ENCODE data around the gene MB.

Gene MB

DNA sequence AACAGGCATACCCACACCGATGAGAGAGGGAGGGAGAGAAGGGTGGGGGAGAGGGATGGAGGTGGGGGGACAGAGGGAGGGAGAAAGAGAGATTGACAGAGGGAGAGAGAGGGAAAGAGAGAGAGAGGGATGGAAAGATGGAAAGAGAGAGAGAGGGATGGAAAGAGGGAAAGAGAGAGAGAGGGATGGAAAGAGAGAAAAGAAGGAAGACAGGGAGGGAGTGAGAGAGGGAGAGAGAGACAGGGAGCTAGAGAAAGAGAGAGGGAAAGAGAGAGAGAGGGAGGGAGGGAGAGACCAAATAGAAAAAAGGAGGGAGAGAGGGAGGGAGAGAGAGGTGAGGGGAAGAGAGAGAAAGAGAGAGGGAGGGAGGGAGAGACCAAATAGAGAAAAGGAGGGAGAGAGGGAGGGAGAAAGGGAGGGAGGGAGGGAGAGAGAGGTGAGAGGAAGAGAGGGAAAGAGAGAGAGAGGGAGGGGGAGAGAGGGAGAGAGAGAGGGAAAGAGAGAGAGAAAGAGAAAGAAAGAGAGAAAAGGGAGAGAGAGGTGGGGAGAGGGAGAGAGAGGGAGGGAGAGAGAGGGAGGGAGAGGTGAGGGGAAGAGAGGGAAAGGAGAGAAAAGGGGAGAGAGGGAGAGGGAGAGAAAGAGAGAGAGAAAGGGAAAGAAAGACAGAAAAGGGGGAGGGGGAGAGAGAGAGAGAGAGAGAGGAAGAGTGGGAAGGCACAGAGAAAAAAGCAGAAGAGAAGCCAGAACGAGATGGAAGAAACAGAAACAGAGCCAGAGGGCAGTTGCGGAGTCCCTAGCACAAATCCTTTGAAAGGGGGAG, 23.8 kb downstream of the MB start:
- no peak for DNase-seq

GRCh38 chr22:35592418-35592967, 24.6 kb downstream of the MB start:
- DNase-seq = no peak

DNA sequence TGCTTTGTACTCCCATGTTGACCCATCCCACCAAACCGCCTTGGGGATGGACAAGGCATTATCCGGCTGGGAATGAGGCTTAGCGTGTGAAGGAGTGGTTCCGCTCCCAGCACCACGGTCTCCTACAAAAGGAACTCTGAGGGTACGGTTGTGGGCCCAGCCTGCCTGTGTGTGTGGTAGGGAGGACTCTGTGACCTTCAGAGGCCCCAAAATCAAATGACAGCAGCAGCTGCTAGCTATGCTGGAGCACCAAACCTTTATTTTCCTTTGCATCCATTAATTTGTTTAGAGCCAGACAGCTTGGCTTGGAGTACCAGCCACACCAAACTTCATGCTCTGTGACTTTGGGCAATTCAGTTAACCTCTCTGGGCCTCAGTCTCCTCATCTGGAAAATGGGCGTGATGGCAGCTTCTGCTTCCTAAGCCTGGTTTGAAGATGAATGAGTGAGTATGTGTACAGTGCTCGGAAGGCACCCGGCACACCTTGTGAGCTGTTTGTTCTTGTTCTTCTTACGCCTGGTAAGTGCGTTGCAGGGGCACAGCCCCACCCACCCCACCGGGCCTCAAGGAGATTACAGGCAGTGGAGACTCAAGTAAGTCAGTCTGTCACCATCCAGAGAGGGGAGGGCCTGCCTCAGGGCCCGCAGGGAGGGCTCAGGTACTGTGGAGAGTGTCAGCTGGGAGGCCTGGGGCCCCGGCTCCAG, 25.3 kb downstream of the MB start:
- no peak for DNase-seq

- no peak for DNase-seq
Measured at GRCh38 chr22:35590634-35591295, 26.4 kb downstream of the MB start.

- no peak for DNase-seq
Measured at GRCh38 chr22:35589756-35590093, 27.4 kb downstream of the MB start.

DNA sequence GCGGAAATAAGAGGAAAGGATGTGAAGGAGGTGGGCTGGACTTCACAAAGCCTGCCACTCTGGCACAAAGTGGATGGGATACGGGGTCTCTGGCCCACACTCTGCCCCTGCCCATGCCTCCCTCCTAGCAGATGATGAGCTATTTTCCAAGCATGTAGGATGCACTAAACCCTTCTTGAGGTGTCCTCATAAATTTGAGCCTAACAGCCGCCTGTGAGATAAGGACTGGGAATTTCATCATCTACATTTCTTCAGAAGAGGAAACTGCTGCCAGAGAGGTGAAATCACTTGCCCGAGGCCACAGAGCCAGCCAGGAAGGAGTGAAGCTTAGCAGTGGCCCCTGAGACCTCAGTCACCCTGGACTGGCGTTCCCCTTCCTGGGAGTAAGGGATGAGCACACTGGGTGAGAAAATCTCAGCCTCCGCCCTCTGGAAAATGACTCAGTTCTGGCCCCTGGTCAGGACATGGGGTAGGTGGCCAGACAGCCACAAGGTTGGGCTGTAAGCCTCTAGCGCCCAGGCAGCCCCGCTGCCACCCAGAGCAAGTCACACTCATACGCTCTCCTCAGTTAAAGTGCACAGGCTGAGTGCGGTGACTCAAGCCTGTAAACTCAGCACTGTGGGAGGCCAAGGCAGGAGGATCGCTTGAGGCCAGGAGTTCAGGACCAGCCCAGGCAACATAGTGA, 27.9 kb downstream of the MB start:
- DNase-seq = no peak

DNA sequence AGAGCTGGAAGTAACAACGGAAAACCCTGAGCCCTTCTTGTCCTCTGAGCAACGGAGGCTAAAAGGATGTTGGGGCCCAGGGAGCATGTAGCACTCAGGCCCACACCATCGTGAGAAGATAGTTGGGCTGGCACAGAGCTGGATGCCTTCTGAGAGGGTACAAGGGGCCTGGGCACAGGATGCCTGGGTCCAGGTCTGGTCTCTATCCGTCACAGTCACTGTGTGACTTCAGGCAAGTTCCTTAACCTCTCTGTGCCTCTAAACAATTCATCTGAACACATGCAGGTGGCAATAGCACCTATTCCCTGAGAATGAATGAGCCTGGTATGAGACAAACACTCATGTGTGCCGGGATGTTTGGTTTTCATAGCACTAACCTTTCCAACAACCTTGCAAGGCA, 29.2 kb downstream of the MB start:
- DNase-seq = no peak

DNA sequence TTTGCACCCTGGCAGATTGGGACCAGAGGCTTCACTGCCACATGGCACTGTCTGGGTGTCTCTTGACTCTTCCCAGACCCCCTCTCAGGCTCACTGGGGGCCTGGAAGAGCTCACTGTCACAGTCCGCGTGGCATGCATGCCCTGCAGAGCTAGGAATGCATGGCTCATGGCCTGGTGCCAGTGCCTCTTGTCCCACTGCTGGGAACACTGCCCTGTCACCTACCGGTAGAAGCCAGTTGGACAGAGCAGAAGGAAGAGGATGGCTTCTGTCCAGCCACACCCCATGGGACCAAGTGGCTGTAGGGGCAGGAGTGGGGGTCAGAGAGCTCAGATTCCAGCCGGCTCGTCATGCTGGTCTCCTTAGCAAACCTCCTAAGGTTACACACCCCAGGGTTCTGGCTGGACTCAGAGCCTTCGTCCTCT, 29.7 kb downstream of the MB start:
- no peak for DNase-seq

- DNase-seq = no peak
Measured at GRCh38 chr22:35586771-35587170, 30.4 kb downstream of the MB start.

DNA sequence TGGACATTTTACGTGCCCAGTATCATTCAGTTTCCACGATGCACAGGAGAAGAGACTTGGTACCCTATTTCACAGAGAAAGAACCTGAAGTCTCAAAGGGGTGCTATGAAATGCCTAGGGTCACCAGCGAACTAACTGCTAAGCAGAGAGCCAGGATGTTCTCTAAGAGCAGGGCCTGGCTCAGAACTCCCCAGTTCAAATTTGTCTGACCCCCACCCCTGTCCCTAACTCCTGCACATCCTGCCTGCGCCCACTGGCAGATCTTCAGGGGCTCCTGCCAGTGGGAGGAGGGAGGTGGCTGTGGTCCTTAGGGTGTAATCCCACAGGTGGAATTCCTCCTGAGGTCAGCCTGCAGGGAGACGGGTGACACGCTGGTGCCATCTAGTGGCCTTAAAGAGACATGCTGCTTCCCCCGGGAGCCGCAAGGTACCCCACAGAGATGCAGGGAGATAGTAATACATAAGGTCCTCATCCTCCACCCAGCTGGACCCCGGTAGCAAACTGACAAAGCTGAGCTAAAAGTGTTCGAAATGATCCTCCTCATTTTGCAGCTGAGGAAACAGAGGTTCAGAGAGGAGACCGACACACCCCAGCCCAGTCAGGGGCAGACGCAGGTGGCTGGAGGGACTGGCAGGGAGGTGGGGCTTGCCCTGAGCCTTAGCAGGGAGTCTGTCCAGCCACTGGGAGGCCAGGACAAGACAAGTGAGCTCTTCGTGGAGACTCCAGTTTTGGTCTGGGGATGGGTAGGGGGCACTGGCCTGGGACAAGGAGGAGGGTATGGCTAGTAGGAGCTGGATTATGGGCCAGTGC, 34.1 kb downstream of the MB start:
- peak; percentile 63 for DNase-seq

DNA sequence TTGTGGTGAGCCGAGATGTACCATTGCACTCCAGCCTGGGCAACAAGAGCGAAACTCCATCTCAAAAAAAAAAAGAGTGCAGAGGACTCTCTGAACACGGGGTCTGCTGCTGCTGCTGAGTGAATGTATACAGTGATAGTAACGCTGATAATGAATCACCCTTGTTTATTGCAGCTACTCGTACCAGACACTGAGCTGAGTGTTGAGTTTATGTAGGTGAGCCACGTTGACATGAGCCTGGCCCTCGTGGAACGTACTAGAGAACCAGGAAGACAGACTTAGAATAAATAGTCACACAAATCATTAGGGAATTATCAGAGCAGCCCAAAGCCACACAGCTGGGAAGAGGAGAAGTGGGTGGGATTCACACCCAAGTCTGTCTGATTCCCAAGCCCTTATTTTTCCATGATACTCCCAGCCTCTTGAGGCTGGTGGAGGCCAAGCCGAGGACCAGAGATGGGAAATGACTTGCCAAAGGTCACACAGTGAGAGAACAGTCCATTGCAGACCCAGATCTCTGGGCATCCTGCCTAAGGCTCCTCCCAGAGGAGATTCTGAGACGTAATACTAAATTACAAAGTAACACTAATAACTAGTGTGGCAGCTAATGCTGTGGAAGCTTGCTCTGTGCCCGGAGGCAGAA, 34.8 kb downstream of the MB start:
- no peak for DNase-seq

- no peak for DNase-seq
Measured at GRCh38 chr22:35581023-35581413, 36.1 kb downstream of the MB start.

DNA sequence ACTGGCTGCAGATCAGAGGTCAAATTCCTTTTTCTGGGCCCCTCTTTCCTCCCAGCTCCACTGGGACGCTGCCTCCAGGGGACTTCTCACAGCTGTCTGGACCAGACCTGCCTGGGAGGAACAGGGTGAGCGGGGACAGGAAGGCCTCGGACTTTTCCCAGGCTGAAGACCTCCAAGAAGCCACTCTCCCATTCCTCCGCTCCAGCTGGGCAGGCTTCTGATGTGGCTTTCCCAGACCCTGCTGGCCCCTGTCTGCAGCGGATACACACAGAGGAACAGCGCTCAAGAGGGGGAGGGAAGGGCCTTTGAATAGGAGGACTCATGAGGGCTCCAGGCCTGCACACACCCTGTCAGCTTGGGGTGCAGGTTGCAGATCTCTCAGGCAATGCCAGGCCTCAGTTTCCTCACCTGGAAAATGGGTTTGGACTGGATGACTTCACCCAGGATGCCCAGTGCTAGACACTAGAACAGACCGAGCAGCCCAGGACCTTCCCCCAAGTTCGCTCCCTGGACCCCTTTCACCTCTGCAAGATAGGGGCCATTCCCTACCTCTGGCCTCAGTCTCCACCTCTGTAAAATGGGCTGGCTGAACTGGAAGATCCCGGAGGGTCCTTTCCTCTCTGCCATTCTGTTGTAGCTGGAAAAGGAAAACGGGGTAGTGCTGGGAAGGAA, 36.6 kb downstream of the MB start:
- no peak for DNase-seq

DNA sequence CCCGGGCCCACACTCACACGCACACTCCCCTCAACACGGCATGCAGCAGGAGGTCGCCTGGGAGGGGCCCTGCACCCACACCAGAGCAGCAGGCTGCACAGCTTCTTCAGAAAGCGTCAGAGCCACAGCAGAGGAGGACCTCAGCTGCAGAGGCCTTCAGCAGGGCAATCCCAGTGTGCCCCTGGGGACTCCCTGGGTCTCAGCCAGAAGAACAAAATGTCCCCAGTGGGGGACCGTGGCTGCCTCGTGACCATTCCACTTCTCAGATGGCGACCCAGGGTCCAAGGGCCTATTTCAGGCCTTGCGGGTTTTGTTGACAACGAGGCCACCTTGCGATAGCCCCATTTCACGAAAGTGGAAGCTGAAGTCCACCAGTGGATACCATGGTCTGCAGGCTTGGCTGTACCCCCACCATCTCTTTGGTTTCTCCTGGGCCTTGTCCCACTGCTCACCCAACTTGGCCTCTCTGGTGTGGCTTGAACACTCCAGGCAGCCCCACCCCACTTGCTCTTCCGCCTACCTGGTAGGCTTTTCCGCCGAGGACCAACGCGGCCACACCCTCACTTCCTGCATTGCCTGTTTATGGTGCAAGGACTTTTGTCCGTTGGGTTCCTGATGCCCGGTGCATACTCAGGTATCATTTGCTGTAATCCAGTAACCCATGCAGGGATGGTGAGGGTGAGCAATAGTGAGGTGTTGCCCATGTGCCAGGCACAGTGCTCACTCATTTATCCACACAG, 38.1 kb downstream of the MB start:
- DNase-seq = no peak

- DNase-seq = no peak
Measured at GRCh38 chr22:35577799-35578659, 39.1 kb downstream of the MB start.

GRCh38 chr22:35576671-35577070, 40.5 kb downstream of the MB start:
- no peak for DNase-seq

GRCh38 chr22:35575116-35575748, 41.9 kb downstream of the MB start:
- no peak for DNase-seq

GRCh38 chr22:35572556-35572955, 44.6 kb downstream of the MB start:
- DNase-seq = no peak

DNA sequence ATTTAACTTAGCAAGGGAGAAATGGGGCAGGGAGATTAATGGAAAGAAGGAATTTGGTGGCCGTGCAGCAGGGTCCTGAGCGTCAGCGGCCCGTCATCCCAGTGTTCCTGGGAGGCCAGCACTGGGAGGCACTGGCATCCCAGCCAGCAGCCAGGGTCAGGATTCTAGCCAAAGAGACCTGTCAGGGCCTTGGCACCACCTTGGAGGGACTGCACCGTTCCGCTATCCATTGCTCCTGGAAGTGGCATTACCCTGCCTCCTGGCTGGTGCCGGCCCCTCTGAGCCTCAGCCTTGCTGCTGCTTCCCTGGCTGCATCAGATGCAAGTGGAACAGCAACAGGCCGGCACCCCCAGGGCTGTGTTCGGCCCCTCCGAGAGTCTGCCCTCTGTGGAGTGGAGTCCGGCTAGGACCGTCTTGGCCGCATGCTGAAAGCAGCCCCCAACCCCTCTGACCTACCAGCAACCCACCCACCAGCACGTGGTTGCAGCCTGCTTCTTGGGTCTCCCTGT, 46.4 kb downstream of the MB start:
- no peak for DNase-seq
